NCI-H345 treated with DMSO at 0.1 percent for 48 hours (cell line): ENCODE measurements around the gene RIMS4.

Experiments used
- DNase-seq: peaks from one replicate; lab custom pipeline; 2025; ENCODE audit not compliant: unreplicated experiment; lab: John Stamatoyannopoulos, UW

RIMS4 gene

GRCh38 chr20:44796758-44797457 lies 13.4 kb downstream of the RIMS4 start:
- no peak for DNase-seq

GRCh38 chr20:44796311-44796710 lies 14.0 kb downstream of the RIMS4 start:
- no peak for DNase-seq

GRCh38 chr20:44795836-44796235 lies 14.5 kb downstream of the RIMS4 start:
- no peak for DNase-seq

GRCh38 chr20:44792796-44793195 lies 17.6 kb downstream of the RIMS4 start:
- DNase-seq: no peak

- DNase-seq: no peak
Observed at GRCh38 chr20:44790638-44791393, 19.5 kb downstream of the RIMS4 start.

GRCh38 chr20:44788706-44789456 lies 21.5 kb downstream of the RIMS4 start:
- DNase-seq: no peak

GRCh38 chr20:44787299-44787698 lies 23.0 kb downstream of the RIMS4 start:
- DNase-seq: no peak

GRCh38 chr20:44785768-44786167 lies 24.6 kb downstream of the RIMS4 start:
- peak; percentile 39 for DNase-seq

- no peak for DNase-seq
Observed at GRCh38 chr20:44784688-44785087, 25.7 kb downstream of the RIMS4 start.

GRCh38 chr20:44781791-44782190 lies 28.6 kb downstream of the RIMS4 start:
- no peak for DNase-seq

- no peak for DNase-seq
Observed at GRCh38 chr20:44781118-44781517, 29.2 kb downstream of the RIMS4 start.

- no peak for DNase-seq
Observed at GRCh38 chr20:44780226-44780625, 30.1 kb downstream of the RIMS4 start.

GRCh38 chr20:44776980-44777379 lies 33.4 kb downstream of the RIMS4 start:
- no peak for DNase-seq

GRCh38 chr20:44773070-44773829 lies 37.1 kb downstream of the RIMS4 start:
- peak; percentile 28 for DNase-seq

- DNase-seq: no peak
Observed at GRCh38 chr20:44772636-44773035, 37.7 kb downstream of the RIMS4 start.

- no peak for DNase-seq
Observed at GRCh38 chr20:44771172-44771535, 39.2 kb downstream of the RIMS4 start.

GRCh38 chr20:44770484-44771171 lies 39.7 kb downstream of the RIMS4 start:
- no peak for DNase-seq

GRCh38 chr20:44769481-44769863 lies 40.9 kb downstream of the RIMS4 start:
- no peak for DNase-seq

- DNase-seq: no peak
Observed at GRCh38 chr20:44768854-44769480, 41.4 kb downstream of the RIMS4 start.

- no peak for DNase-seq
Observed at GRCh38 chr20:44768256-44768655, 42.1 kb downstream of the RIMS4 start.
